Stimulated activated CD8-positive, alpha-beta memory T cell treated with anti-CD3 and anti-CD28 coated beads, Interleukin-4, amount 100 ng/mL, for 4 hours (primary cell): ENCODE data around the gene NLGN4Y.

Source experiments
- DNase-seq, 2 donors: peaks; one replicate each; pipeline ENCODE4 v3.0.0-alpha.2; 2020; ENCODE audit warnings: low read depth in 2 of 2, low spot score in 1 of 2

NLGN4Y gene

DNA sequence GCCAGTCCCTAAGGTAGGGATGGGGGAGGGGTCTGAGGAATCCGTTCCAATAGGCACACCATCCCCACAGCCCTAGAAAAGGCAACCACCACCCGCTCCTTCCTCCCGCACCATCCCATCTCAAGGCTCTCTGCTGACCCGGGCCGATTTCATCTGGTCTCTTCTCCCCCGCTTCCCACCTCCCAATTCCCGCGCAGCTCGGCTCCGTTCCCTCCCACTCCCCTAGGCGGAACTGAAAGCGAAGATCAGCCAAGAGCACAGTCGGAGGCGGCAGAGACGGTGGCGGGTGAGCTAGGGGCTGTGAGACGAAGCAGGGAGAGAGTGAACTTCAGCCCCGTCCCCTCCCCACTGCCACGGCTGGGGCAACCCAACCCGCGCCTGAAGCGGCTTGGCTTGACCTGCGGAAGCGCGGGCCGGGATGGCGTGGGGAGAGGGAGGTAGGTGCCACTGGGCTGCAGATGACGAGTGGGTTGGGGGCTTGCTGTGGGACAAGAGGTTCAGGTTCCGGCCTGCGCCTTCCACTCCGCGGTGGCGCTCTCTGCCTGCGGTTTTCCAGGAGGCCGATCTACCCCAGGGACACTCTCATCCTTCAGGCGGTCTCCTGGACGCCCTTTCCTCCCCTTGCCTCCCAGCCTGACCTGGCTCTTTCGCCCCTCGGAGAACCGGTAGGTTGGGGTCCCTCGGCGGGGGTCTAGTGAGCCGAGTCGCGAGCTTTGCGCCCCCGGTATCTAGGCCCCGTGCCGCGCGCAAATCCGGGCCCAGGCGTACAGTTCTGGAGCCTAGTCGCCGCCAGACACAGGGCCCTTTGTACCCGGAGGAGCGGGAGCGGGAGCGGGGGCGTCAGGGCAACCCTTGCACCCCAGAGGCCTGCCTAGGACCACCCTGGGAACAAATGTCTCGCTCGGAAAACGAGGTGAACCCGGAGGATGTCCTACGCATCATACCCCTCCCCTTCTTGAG is at the start of gene NLGN4Y:
Gene NLGN4Y (plus strand): TSS at position 258 of the 960 bp plus-strand sequence. CDS start 97,591 bp downstream, outside the sequence.
- no peak for DNase-seq

- no peak for DNase-seq
Observed at GRCh38 chrY:14485935-14486334, 38.4 kb upstream of the NLGN4Y start.

DNA sequence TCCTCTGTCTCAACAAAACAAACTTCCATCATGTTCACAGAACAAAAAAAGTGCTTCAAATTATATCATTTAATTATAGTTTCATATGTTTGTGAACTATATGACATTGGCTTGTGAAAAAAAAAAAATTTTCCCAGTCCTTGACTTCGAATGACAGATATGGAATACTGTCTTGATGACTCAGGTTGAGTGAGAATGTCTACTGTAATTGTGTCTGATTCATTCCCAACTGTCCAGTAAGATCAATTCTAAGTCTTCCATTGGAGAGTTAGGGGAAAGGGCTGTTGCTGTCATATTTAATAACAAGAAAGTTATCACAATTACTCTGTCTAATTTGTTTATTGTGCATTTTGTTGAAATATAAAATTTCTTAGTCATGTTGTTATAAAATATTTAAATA is 34.1 kb upstream of the NLGN4Y start:
- no peak for DNase-seq

DNA sequence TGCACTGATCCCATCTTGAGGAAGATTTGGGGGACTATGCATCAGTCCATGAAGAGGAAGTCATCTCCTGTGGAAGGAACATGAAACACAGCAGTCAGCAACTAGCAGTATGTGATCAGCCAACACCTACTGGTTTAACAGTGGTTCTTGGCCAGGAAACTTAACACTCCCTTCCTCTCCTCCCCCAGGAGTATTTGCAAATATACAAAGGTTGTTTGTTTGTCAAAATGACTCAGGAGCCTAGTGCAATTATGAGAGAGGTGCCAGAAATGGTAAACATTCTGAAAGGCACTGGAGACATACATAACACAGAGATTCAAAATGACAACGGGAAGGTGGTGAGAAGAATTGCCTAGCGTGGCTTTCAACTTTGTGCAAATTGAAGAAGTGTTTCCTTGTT is 26.3 kb upstream of the NLGN4Y start:
- DNase-seq, result no peak

GRCh38 chrY:14504592-14504991 is 19.7 kb upstream of the NLGN4Y start:
- no peak for DNase-seq

DNA sequence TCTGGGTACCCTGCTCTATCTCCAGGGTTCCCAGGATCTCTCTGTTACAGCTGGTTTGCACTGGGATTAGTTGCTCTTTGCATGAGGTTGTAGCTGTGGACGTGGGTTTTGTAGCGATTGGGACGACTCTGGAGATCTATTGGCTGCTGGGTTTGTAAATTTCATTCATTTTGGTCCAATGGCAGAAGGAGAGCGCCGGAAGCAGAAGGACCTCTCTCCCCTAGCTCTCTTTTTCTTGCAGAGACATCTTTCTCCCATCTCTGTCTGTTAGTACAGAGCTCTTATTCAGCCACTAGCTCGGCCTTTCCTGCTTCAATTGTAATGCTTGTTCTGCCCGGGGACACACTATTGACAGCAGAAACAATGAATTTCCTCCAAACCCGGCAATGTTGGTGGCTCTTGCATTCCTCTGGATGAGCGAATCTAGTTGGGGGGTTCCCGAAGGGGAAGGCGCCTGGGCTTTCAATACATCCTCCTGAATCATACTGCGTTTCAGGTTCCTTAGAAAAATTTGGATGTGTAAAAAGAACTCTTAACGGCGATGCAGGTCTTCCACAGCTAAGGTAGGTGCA is 1.9 kb upstream of the NLGN4Y start:
- no peak for DNase-seq

DNA sequence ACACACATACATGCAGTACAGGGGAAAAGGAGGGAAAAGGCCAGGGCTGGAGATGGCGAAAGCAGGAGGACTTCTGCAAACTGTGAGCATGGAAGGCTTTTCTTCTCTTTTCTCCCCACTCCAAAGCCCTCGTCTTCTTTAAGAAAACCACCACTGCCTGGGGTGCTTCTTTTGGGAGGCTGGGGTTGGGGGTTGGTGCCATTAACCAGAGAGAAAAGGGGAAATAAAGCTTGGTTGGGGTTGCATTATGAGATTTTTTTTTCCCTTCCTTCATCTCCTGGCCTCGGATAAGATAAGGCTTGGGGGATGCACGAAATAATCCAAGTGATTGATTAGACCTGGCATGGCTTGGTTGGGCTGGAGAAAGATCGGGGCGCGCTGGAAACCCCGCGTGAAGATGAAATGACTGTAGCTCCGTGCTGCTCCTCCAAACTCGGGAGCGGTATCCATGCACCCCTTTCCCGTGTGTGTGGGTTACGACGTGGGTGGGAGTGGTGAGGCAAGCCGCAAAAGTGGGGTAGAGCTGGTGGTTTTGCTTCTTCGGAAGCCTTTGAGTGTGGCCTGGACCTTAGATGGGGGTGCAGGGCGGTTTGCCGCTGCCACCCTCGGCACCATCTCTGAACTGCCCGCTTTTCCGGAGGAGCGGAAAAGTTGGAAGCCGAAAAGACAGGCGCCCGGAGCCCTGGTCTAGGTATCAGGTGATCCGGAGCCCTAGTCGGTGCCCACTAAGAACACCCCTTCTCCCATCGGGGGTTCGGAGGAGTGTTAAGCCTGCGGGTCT is 648 bp upstream of the NLGN4Y start:
- DNase-seq, result no peak

GRCh38 chrY:14525315-14525714 is 986 bp downstream of the NLGN4Y start:
- DNase-seq, result no peak

DNA sequence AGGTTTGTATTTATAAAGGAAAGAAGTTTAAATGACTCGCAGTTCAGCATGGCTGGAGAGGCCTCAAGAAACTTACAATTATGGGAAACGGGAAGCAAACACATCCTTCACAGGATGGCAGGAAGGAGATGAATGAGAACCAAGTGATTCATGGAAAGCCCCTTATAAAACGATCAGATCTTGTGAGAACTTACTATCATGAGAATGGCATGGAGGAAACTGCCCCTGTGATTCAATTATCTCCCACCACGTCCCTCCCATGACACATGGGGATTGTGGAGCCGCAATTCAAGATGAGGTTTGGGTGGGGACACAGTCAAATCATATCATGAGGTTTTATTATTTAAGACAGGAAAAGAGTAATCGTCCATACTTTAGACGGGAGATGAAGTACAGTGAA is 4.0 kb downstream of the NLGN4Y start:
- DNase-seq, result no peak

GRCh38 chrY:14536703-14537102 is 12.4 kb downstream of the NLGN4Y start:
- DNase-seq, result no peak

DNA sequence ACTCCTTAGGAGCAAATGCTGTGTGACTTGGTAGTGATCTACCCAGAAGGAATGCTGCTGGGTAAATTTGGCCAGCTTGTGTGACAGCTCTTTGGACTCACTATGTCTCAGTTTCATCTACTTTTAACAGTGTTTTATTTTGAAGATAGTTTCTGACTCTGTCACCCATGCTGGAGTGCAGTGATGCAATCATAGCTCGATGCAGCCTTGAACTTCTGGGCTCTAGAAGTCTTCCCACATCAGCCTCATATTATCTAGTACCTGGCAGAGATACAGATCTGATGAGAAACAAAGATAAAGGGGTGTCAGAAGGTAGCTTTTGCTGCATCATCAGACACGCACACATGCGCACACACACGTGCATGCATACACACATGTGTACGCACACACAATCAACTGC is 19.2 kb downstream of the NLGN4Y start:
- no peak for DNase-seq

DNA sequence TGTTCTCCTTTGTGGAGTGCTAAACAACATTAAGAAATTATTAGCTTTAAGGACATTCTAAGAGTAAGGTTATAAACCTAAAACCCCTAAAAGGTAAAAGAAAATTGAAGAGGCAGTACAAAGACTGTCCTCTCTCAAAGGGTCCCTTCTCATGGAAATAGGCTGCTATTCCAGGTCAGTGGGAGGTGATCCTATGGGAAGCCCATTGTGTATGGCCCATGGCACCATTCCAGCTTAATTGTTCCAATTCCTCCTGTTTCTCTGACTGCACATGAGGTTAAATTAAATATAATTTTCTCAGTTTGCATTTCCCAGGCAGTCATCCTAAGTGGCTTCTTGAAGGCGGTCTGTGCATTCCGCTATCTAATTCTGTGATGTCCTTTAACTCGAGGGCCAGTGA is 57.0 kb downstream of the NLGN4Y start:
- no peak for DNase-seq

DNA sequence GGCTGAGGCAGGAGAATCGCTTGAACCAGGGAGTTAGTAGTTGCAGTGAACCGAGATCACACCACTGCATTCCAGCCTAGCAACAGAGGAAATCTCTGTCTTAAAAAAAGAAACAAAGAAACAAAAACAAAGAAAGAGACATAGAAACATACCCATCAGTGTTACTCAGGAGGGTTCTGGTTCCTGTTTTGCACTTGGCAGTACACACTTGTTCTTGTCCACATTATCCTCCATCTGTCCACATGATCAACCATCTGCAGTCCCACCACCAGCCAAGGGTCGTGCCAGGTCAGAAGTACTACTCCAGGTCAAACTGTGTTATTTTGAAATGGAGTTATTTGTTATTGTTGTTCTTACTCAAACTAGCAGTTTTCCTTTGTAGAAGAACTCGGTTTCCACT is 62.4 kb downstream of the NLGN4Y start:
- DNase-seq, result no peak

GRCh38 chrY:14601372-14601771 is 77.0 kb downstream of the NLGN4Y start:
- DNase-seq, result no peak

DNA sequence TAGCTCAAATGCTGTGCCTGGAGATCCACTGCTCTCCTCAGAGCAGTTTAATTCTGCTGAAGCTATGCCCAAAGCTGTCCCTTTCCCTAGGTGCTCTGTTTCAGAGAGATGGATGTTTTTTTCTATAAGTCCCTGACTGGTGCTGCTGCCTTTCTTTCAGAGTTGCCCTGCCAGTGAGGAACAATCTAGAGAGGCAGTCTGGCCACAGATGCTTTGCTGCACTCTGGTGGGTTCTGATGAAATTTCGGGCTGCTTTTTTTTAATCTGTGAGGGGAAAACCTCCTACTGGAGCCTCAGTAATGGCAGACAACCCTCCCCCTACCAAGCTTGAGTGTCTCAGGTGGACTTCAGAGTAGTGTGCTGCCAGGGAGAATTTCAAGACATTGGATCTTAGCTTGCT is 93.3 kb downstream of the NLGN4Y start:
- DNase-seq, result no peak

DNA sequence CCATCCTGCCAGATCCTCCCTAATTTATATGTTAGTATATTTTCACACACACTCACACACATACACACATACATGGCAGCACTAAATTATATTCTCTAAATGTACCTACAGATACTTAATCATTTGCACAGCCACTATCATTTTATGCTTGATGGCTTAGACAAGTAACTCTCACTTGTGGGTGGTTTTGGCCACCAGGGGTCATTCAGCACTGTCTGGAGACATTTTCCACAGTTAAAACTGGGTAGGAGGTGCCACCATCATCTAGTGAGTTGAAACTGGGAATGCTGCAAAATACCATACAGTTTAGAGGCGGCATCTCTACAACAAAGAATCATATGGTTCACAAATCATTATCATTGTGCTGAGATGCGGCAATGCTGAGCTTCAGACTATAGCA is 94.2 kb downstream of the NLGN4Y start:
- DNase-seq, result no peak

- no peak for DNase-seq
Observed at GRCh38 chrY:14628208-14628607, 103.9 kb downstream of the NLGN4Y start.

GRCh38 chrY:14631676-14632075 is 107.3 kb downstream of the NLGN4Y start:
- DNase-seq, result no peak

DNA sequence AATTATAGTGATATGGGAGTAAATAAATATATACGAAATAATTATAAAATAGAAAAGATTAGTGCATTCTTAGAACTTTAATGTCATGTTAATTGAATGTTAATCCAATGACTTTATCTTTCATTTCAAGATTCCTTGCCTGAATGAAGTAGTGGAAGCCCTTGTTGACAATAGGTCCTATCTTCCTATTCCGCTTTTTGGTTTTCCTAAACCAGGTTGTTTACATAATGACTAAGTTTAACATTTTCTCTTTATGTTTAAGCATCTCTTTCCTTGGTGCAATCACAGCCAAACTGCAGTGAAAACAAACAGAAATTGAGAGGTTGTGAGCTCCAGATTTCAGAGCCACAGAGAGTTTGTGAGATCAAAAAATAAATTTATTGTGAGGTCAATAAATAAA is 109.4 kb downstream of the NLGN4Y start:
- no peak for DNase-seq

DNA sequence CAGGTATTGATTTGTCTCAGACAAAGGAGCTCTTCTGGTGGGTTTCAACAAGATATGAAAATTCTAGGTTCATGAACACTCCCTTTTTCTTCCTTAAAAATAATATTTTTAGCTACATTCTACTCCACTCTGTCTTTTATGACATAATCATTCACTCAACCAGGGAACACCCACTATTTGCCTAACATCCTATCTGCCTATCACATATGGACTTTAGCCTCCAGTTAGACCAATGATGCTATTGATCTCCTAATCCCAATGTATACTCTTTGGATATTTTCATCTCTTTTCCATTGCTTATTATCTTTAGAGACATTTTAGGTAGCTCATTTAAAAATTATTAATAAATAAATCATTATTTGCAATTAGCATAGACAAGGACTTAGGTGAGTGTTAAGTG is 110.6 kb downstream of the NLGN4Y start:
- no peak for DNase-seq

DNA sequence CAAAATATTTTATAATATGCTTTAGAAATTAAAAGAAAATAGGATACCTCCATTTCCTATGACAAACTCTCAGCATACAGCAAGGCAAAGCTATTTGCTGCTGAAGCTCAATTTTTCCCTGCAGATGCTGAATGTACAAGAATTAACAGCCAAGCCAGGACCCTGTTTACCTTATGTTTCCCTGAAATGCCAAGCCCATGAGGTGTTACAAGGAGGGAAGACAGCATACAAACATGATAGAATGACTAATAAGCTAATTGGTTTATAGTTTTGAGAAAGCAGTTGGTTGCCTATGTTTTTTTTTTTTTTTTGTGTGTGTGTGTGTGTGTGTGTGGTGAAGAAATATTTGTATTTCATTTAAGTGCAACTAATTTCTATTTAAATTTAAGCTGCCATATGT is 113.2 kb downstream of the NLGN4Y start:
- no peak for DNase-seq

DNA sequence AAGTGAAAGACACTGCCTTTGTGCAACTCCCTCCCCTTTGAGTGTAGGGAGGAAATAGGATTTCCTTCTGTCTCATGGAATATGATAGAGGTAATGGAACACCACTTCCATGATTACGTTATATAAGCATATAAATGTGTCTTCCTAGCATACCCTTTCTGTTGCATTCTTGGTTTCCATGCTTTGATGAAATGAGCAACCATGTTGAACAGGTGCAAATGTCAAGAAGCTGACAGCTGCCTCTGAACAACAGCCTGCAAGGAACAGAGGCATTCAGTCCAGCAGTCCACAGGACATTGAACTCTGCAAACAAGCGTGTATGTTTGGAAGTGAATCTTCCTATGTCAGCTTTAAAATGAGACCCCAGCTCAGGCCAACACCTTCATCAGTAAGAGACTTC is 117.5 kb downstream of the NLGN4Y start:
- DNase-seq, result no peak
